Heart left ventricle (tissue), 16 donors: ENCODE data around the gene GZMH. TPM values are rescaled to one million over a fixed set of nuclear protein-coding genes. Genes with fewer than 3 reads are reported as not detected.
A peak's percentile ranks its signal among the peaks of the same experiment; 100 is the strongest.

ENCODE experiments used
- ATAC-seq, 4 donors: fragments of 200-7000 bp; cut with Tn5 transposase; one replicate each; pipeline ENCODE4 v1.9.1; 2020 to 2022; ENCODE audit warnings: moderate library complexity in 4 of 4, mild to moderate bottlenecking in 3 of 4, moderate number of reproducible peaks in 1 of 4
- DNase-seq, 5 donors: peaks; one replicate each; pipeline ENCODE4 v3.0.0-alpha.2; 2020
- H3K27ac ChIP-seq, 12 donors: fragments of 200-600 bp; sonication (generic) in 4 of 12; one replicate each; pipeline versions ENCODE4 v1.5.0 to v1.8.0; 2016 to 2022; ENCODE audit warnings: mild to moderate bottlenecking in 2 of 12
- H3K27me3 ChIP-seq, 9 donors: fragments of 200-600 bp; sonication (generic) in 2 of 9; one replicate each; pipeline versions ENCODE4 v1.5.1 to v1.8.0; 2016 to 2022; ENCODE audit warnings: mild to moderate bottlenecking in 3 of 9
- H3K36me3 ChIP-seq, 9 donors: fragments of 200-600 bp; sonication (generic) in 2 of 9; one replicate each; pipeline versions ENCODE4 v1.5.0 to v1.8.0; 2018 to 2022; ENCODE audit warnings: mild to moderate bottlenecking in 2 of 9
- H3K4me1 ChIP-seq, 12 donors: fragments of 200-600 bp; sonication (generic) in 4 of 12; one replicate each; pipeline versions ENCODE4 v1.5.0 to v1.8.0; 2016 to 2022; ENCODE audit warnings: mild to moderate bottlenecking in 3 of 12
- H3K4me3 ChIP-seq, 12 donors: fragments of 200-600 bp; sonication (generic) in 4 of 12; one replicate each; pipeline versions ENCODE4 v1.5.0 to v1.8.0; 2017 to 2022; ENCODE audit warnings: mild to moderate bottlenecking in 9 of 12, moderate library complexity in 4 of 12
- H3K9me3 ChIP-seq, 12 donors: fragments of 200-600 bp; sonication (generic) in 4 of 12; one replicate each; pipeline versions ENCODE4 v1.5.0 to v1.8.0; 2016 to 2022; ENCODE audit warnings: mild to moderate bottlenecking in 1 of 12
- POLR2A ChIP-seq, 2 donors: fragments of 450-650 bp; IDR thresholded peaks; one replicate each; pipeline ENCODE4 v1.6.1; 2017; ENCODE audit warnings: antibody characterized with exemption in 2 of 2, mild to moderate bottlenecking in 2 of 2, moderate library complexity in 2 of 2
- WGBS, 4 donors: extraction: QIAGEN DNeasy Blood & Tissue Kit in 2 of 4; methylation state at CpG; one replicate each; pipeline versions ENCODE4 v1.1.5 to v1.1.7; 2013 to 2018; 5-methylcytosine and 5-hydroxymethylcytosine counted together
- intact Hi-C, 10 donors: fragments of 100-400 bp; cut with DNase I; formaldehyde crosslinking; loops; one replicate each; pipeline versions ENCODE4 v1.11.1 to v1.14.2; 2022
- polyA plus RNA-seq, 2 donors: library from polyadenylated mRNA; stranded (reverse); fragments of 200-250 nt; gene quantifications; one replicate each; pipeline ENCODE4 v1.2.3, GENCODE V29; 2013
- total RNA-seq, 9 donors: library from RNA; depleted of rRNA in 2 of 9; stranded (reverse); fragments of >200 nt in 2 of 9; fragmentation: NEBNext Ultra II Directional in 3 of 9; extraction: Animal tissue kit (Norgen Biotek cat#: 25700) in 3 of 9; gene quantifications; one replicate each; pipeline versions ENCODE4 v1.1.0 to v1.2.4, GENCODE V29; 2016 to 2023
- TF ChIP-seq, protein P1 (sequence below), 12 donors: fragments of 200-600 bp; sonication (generic) in 4 of 12; IDR thresholded peaks; one replicate each; pipeline versions ENCODE4 v1.5.0 to v1.8.0; 2018 to 2022; ENCODE audit warnings: antibody characterized with exemption in 12 of 12, mild to moderate bottlenecking in 5 of 12
- donor health status: ischemic (EF 13 %, LVEDD 7.1; RV severe dilation, severe dysfunction).
- donor health status: healthy with polysubstance abuse.
- donor health status: DM: no; HTN: yes; CAD: no.
- donor health status: DM: no; HTN: no; CAD: no.
- donor health status: ischemic (EF 25% LVEDD 6.9; RV normal size, moderate dysfunction).
- donor health status: ischemic (EF 25% LVEDD 5.7; RV mildly dilated, moderate dysfunction).
- donor health status: healthy.
- donor health status: DM: yes; HTN: yes; CAD: no.
- donor health status: ischemic (EF 35%, LVEDD 5.7; RV mildly dilated, moderate dysfunction).
- donor health status: nonischemic (EF 11% LVEDD 7.7; RV severe dilation, severe dysfunction).
- donor health status: DM: yes; HTN: yes; CAD: no.
- donor health status: PGD.
- donor health status: ischemic (EF 29% LVEDD 5.4; RV normal size, mild dysfunction).
- donor health status: nonischemic (EF 23%, LVEDD 6.1; RV moderate dilation, normal function).

GZMH gene
- total and polyA plus RNA-seq, 11 donors, result 0.30 to 5.9 (median 1.4) TPM; not detected in 5

GRCh38 chr14:24613747-24614146 lies 4.3 kb upstream of the GZMH start:
- DNase-seq, result no peak
- WGBS, 4 donors, result 82 to 95% (median 85%) methylated on average over 2 of the region's 2 CpGs

DNA sequence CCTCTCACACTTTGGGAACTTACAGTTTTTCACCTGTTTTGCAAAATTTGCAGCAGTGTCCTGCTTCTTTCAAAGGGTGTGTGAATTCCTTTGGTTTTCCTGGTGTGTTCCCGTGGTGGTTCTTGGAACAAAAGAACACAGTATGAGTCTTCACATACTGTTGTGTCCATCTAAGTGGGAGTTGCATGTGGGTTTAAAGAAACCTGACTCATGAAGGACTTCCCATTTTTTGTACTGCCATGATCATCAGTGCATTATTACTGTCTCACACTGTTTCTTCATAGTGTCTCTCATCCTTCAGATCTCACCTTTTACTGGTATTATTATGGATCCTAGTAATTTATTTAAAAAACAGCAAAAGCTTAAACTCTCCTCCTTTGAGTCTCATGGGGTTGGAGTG lies 3.8 kb upstream of the GZMH start:
- peaks cover 0 to 2% (median 0%) of the 10 kb centered on the region in 12 donors for H3K9me3 ChIP-seq
- TF ChIP-seq, protein P1, sequence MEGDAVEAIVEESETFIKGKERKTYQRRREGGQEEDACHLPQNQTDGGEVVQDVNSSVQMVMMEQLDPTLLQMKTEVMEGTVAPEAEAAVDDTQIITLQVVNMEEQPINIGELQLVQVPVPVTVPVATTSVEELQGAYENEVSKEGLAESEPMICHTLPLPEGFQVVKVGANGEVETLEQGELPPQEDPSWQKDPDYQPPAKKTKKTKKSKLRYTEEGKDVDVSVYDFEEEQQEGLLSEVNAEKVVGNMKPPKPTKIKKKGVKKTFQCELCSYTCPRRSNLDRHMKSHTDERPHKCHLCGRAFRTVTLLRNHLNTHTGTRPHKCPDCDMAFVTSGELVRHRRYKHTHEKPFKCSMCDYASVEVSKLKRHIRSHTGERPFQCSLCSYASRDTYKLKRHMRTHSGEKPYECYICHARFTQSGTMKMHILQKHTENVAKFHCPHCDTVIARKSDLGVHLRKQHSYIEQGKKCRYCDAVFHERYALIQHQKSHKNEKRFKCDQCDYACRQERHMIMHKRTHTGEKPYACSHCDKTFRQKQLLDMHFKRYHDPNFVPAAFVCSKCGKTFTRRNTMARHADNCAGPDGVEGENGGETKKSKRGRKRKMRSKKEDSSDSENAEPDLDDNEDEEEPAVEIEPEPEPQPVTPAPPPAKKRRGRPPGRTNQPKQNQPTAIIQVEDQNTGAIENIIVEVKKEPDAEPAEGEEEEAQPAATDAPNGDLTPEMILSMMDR (IDR thresholded peaks at IDR 0.05), result no peak
- TF ChIP-seq POLR2A (IDR thresholded peaks at IDR 0.05), result no peak
- intact Hi-C loops, result no loop called here
- peaks cover 0 to 8% (median 0%) of the 10 kb centered on the region in 9 donors for H3K27me3 ChIP-seq
- no peak overlapping the region for H3K27ac ChIP-seq
- DNase-seq, result no peak
- H3K36me3 ChIP-seq, result no peaks in the 10 kb centered on the region
- H3K4me3 ChIP-seq, result no peak overlapping the region
- ATAC-seq, result no peak
- WGBS, 4 donors, result 16 to 56% (median 52%) methylated on average over 1 of the region's 1 CpG
- no peaks in the 10 kb centered on the region for H3K4me1 ChIP-seq

More at GRCh38 chr14:24613747-24614146, 4.3 kb upstream of the GZMH start:
- intact Hi-C loops, result no loop called here
- Histone ChIP-seq H3K27me3 (peaks cover 0 to 8% (median 0%) of the 10 kb centered on the region in 9 donors), H3K4me3 (no peak overlapping the region), H3K9me3 (peaks cover 0 to 7% (median 0%) of the 10 kb centered on the region in 12 donors), H3K27ac (no peak overlapping the region), H3K4me1 (no peaks in the 10 kb centered on the region), H3K36me3 (no peaks in the 10 kb centered on the region)
- TF ChIP-seq, protein P1 (IDR thresholded peaks at IDR 0.05), result no peak
- no peak for TF ChIP-seq POLR2A (IDR thresholded peaks at IDR 0.05)
- no peak for ATAC-seq

DNA sequence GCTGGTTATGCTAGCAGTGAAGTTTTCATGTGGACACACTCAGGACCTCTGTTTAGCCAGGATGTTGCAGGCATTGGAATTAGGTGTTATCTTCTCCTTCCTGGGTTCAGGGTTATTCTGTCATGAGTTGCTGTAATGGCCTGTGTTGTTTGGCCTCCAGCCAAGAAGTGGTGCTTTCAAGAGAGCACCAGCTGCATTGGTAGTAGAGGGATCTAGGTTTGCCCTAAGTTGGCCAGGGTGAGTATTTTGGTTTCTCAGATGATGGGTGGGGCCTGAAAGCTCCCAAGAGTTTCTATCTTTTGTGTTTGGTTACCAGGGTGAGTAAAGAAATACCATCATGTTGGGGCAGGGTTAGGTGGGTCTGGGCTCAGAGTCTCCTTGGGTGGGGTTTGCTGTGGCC lies 2.7 kb upstream of the GZMH start:
- Histone ChIP-seq H3K27me3 (peaks cover 0 to 8% (median 0%) of the 10 kb centered on the region in 9 donors), H3K4me3 (no peak overlapping the region), H3K36me3 (no peaks in the 10 kb centered on the region), H3K27ac (no peak overlapping the region), H3K9me3 (no peaks in the 10 kb centered on the region), H3K4me1 (no peaks in the 10 kb centered on the region)
- TF ChIP-seq POLR2A (IDR thresholded peaks at IDR 0.05), result no peak
- TF ChIP-seq, protein P1 (IDR thresholded peaks at IDR 0.05), result no peak
- intact Hi-C loops, result no loop called here
- no peak for ATAC-seq
- DNase-seq, result no peak

DNA sequence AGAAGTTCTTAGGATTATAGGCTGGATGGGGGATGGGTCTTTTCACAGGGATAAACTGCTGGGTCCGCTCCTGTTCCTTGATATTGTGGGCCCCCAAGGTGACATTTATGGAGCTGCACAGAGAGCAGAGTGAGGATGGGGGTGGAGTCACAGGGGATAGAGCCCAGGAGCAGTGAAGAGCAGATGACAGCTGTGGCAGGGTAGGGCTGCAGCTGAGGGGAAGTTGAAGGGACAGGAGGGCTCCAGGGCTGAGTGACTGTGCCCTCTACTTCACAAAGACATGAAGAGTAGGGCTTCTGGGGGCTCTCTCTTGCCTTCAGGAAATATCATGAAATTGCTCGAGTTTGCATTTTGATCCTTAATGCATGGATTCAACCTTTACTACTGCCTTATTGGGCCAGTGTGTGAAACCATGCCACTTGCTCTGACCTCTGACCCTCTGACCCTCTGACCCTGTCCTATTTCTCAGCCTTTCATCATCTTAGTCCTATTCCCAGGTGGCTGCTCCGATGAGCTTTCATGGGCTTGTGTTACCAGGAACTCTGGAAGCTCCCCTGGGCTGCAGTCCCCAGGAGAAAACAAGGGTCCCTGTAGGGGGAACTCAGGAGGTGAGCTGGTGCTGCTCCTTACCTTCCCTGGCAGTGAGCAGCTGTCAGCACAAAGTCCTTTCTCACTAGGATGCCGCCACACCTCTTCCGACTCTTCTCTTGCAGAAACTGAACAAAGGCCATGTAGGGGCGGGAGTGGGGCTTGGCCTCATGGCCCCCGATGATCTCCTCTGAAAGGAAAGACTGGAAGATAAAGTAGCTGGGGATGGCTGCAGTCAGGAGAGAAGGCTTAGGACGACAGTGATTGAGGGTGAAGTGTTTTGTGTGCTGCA lies 1.6 kb downstream of the GZMH start:
- Histone ChIP-seq H3K36me3 (no peaks in the 10 kb centered on the region), H3K4me1 (no peaks in the 10 kb centered on the region), H3K27ac (peak overlapping the region in 1 of 12 donors; percentile 52), H3K9me3 (no peaks in the 10 kb centered on the region), H3K4me3 (peak overlapping the region in 1 of 12 donors; percentile 27), H3K27me3 (peaks cover 0 to 3% (median 0%) of the 10 kb centered on the region in 9 donors)
- no peak for DNase-seq
- no peak for TF ChIP-seq POLR2A (IDR thresholded peaks at IDR 0.05)
- TF ChIP-seq, protein P1 (IDR thresholded peaks at IDR 0.05), result no peak
- 57 to 63% (median 62%) methylated on average over 8 of the region's 8 CpGs for WGBS, 4 donors
- intact Hi-C loops, result no loop called here
- ATAC-seq, result no peak
